Heart right ventricle (tissue), 16 donors: ENCODE results near the gene CAVIN4. TPM values are rescaled to one million over a fixed set of nuclear protein-coding genes. Genes with fewer than 3 reads are reported as not detected.

Experiments used
- ATAC-seq, 8 donors: fragments of 200-7000 bp; cut with Tn5 transposase; one replicate each; pipeline ENCODE4 v1.9.1; 2020; ENCODE audit warnings: mild to moderate bottlenecking in 8 of 8, moderate library complexity in 8 of 8, moderate number of reproducible peaks in 1 of 8
- DNase-seq, 2 donors: peaks; one replicate each; pipeline ENCODE4 v3.0.0-alpha.2; 2020
- H3K27ac ChIP-seq, 10 donors: fragments of 200-600 bp; sonication (generic) in 2 of 10; one replicate each; pipeline versions ENCODE4 v1.5.0 to v1.8.0; 2020 to 2022; ENCODE audit warnings: mild to moderate bottlenecking in 3 of 10
- H3K27me3 ChIP-seq, 7 donors: fragments of 200-600 bp; one replicate each; pipeline ENCODE4 v1.8.0; 2021 to 2022; ENCODE audit warnings: mild to moderate bottlenecking in 2 of 7
- H3K36me3 ChIP-seq, 9 donors: fragments of 200-600 bp; sonication (generic) in 1 of 9; one replicate each; pipeline versions ENCODE4 v1.5.0 to v1.8.0; 2020 to 2022; ENCODE audit warnings: mild to moderate bottlenecking in 2 of 9
- H3K4me1 ChIP-seq, 9 donors: fragments of 200-600 bp; sonication (generic) in 1 of 9; one replicate each; pipeline versions ENCODE4 v1.5.0 to v1.8.0; 2020 to 2022; ENCODE audit warnings: mild to moderate bottlenecking in 4 of 9
- H3K4me3 ChIP-seq, 10 donors: fragments of 200-600 bp; sonication (generic) in 2 of 10; one replicate each; pipeline versions ENCODE4 v1.5.0 to v1.8.0; 2020 to 2022; ENCODE audit warnings: mild to moderate bottlenecking in 7 of 10, moderate library complexity in 2 of 10
- H3K9me3 ChIP-seq, 11 donors: fragments of 200-600 bp in 10 of 11; sonication (generic) in 2 of 11; one replicate each; pipeline versions ENCODE4 v1.5.0 to v1.8.0; 2013 to 2022; ENCODE audit warnings: mild to moderate bottlenecking in 2 of 11, control low read depth in 1 of 11, moderate library complexity in 1 of 11
- WGBS, 2 donors: extraction: QIAGEN DNeasy Blood & Tissue Kit; methylation state at CpG; one replicate each; pipeline ENCODE4 v1.1.7; 2013; ENCODE audit warnings: inconsistent platforms in 1 of 2; 5-methylcytosine and 5-hydroxymethylcytosine counted together
- intact Hi-C, 10 donors: fragments of 100-400 bp; cut with DNase I; formaldehyde crosslinking; loops; one replicate each; pipeline versions ENCODE4 v1.11.1 to v1.14.2; 2022
- polyA plus RNA-seq, 2 donors: library from polyadenylated mRNA; stranded (reverse); fragments of 200-250 nt; gene quantifications; one replicate each; pipeline ENCODE4 v1.2.3, GENCODE V29; 2013
- total RNA-seq, 10 donors: library from RNA; stranded (reverse); fragmentation: NEBNext Ultra II Directional in 3 of 10; extraction: Animal tissue kit (Norgen Biotek cat#: 25700) in 3 of 10; gene quantifications; one replicate each; pipeline versions ENCODE4 v1.2.1 to v1.2.4, GENCODE V29; 2021 to 2023
- TF ChIP-seq, protein P1 (sequence below), 9 donors: fragments of 200-600 bp; sonication (generic) in 2 of 9; IDR thresholded peaks; one replicate each; pipeline versions ENCODE4 v1.5.0 to v1.8.0; 2021 to 2022; ENCODE audit warnings: antibody characterized with exemption in 9 of 9, mild to moderate bottlenecking in 5 of 9, moderate library complexity in 1 of 9
- donor health status: Arrhythmogenic right ventricular cardiomyopathy.
- donor health status: ischemic (EF 13 %, LVEDD 7.1; RV severe dilation, severe dysfunction).
- donor health status: healthy with polysubstance abuse.
- donor health status: DM: no; HTN: yes; CAD: no.
- donor health status: DM: no; HTN: no; CAD: no.
- donor health status: ischemic (EF 25% LVEDD 6.9; RV normal size, moderate dysfunction).
- donor health status: ischemic (EF 25% LVEDD 5.7; RV mildly dilated, moderate dysfunction).
- donor health status: healthy.
- donor health status: DM: yes; HTN: yes; CAD: no.
- donor health status: Ischemic cardiomyopathy.
- donor health status: ischemic (EF 35%, LVEDD 5.7; RV mildly dilated, moderate dysfunction).
- donor health status: nonischemic (EF 11% LVEDD 7.7; RV severe dilation, severe dysfunction).
- donor health status: DM: yes; HTN: yes; CAD: no.
- donor health status: PGD.
- donor health status: ischemic (EF 29% LVEDD 5.4; RV normal size, mild dysfunction).
- donor health status: nonischemic (EF 23%, LVEDD 6.1; RV moderate dilation, normal function).

Gene CAVIN4
- total and polyA plus RNA-seq, 12 donors = 13.0 to 132 (median 66.4) TPM

DNA sequence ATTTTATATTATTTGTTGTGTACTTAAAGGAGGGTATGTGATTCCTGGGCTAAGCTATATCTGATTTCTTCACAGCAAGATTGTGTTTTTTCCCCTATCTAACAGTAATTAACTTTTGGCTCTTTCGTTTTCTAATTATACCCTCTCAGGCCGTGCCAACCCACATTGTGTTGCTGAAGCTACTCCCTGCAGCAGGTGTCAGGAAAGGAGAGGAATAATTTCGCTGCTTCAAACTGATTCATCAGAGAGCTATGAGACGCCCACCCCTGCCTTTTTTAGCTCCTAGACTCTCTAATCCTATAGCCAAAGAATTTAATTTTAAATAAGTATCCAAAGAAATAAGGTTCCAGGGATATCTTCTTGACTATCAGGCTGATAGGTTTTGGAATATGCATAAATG is 3.8 kb downstream of the CAVIN4 start:
- Histone ChIP-seq H3K9me3 (no peaks in the 10 kb centered on the region), H3K4me1 (peaks cover 0 to 24% (median 0%) of the 10 kb centered on the region in 9 donors), H3K27me3 (no peaks in the 10 kb centered on the region), H3K36me3 (peaks cover 0 to 14% (median 0%) of the 10 kb centered on the region in 9 donors), H3K27ac (peak overlapping the region in 7 of 10 donors; percentile 37 to 77 (median 73)), H3K4me3 (peak overlapping the region in 8 of 10 donors; percentile 23 to 57 (median 50))
- ATAC-seq (peak in 5 of 8 donors; percentile 52 to 66 (median 59)), DNase-seq (no peak)
- WGBS, 2 donors = 40 to 46% methylated on average over 4 of the region's 4 CpGs
- TF ChIP-seq, protein P1, sequence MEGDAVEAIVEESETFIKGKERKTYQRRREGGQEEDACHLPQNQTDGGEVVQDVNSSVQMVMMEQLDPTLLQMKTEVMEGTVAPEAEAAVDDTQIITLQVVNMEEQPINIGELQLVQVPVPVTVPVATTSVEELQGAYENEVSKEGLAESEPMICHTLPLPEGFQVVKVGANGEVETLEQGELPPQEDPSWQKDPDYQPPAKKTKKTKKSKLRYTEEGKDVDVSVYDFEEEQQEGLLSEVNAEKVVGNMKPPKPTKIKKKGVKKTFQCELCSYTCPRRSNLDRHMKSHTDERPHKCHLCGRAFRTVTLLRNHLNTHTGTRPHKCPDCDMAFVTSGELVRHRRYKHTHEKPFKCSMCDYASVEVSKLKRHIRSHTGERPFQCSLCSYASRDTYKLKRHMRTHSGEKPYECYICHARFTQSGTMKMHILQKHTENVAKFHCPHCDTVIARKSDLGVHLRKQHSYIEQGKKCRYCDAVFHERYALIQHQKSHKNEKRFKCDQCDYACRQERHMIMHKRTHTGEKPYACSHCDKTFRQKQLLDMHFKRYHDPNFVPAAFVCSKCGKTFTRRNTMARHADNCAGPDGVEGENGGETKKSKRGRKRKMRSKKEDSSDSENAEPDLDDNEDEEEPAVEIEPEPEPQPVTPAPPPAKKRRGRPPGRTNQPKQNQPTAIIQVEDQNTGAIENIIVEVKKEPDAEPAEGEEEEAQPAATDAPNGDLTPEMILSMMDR (IDR thresholded peaks at IDR 0.05) = no peak
- intact Hi-C loops = loop anchor here in 2 of 10 donors (5.0 to 10.0 kb wide), 2 partner anchors 74 to 1417 kb away; no protein-coding TSS in a partner anchor

DNA sequence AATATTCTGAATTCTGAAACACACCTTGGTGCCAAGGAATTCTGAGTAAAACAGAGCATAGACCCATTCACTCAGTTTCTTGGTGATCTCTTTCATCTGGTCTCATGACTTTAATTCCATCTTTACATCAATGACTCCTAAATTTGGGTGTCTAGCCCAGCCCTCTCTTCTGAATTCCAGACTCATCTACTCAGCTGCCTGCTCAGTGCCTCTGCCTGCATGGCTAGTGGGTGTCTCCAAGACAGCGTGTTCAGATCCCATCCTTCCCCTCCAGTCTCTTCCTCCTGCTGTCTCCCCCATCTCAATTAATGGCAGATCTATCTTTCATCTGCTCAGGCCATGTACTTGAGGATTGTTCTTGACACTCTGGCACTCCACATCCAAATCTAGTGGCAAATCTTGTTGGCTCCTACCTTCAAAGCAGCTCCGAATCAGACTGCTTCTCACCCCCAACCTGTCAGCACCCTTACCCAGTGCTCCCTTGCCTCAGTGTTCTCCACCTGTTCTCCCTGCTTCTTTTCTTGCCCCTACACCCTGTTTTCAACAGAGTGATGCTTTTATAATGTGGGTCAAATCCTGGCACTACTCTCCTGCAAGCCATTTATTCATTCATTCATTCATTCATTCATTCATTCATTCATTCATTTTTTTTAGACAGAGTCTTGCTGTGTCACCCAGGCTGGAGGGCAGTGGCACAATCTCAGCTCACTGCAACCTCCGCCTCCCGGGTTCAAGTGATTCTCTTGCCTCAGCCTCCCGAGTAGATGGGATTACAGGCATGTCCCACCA is 5.3 kb downstream of the CAVIN4 start:
- WGBS, 2 donors = 87 to 88% methylated on average over 5 of the region's 5 CpGs
- H3K27ac ChIP-seq = no peak overlapping the region
- no peaks in the 10 kb centered on the region for H3K9me3 ChIP-seq
- H3K4me1 ChIP-seq = peaks cover 0 to 34% (median 4%) of the 10 kb centered on the region in 9 donors
- H3K4me3 ChIP-seq = no peak overlapping the region
- DNase-seq (no peak), ATAC-seq (no peak)
- intact Hi-C loops = loop anchor here in 2 of 10 donors (5.0 to 10.0 kb wide), 2 partner anchors 76 to 1418 kb away; no protein-coding TSS in a partner anchor
- peaks cover 0 to 18% (median 0%) of the 10 kb centered on the region in 9 donors for H3K36me3 ChIP-seq
- TF ChIP-seq, protein P1 (IDR thresholded peaks at IDR 0.05) = no peak
- H3K27me3 ChIP-seq = no peaks in the 10 kb centered on the region

DNA sequence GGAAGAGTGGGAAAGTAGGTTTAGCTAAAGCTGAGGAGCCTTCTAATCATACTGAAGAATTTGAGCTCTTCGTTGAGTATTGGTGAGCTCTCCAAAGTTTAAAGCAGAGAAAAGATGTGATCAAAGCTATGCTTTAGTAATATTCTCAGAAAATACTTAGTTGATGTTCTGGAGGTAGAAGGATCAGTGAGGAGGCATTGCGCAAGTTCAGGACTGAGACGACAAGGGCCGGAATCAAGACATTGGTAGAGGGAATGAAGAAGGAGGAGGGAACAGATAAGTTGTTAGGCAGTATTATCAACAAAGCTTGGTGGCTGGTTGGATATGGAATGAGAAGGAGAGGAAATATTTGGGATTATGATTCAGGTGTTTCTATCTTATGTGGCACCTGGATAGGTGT is 7.1 kb downstream of the CAVIN4 start:
- DNase-seq (no peak), ATAC-seq (no peak)
- TF ChIP-seq, protein P1 (IDR thresholded peaks at IDR 0.05) = no peak
- 95 to 99% methylated on average over 4 of the region's 4 CpGs for WGBS, 2 donors
- peaks cover 0 to 34% (median 4%) of the 10 kb centered on the region in 9 donors for H3K4me1 ChIP-seq
- H3K4me3 ChIP-seq = no peak overlapping the region
- no peaks in the 10 kb centered on the region for H3K27me3 ChIP-seq
- H3K27ac ChIP-seq = no peak overlapping the region
- no peaks in the 10 kb centered on the region for H3K9me3 ChIP-seq
- intact Hi-C loops = loop anchor here in 2 of 10 donors (5.0 to 10.0 kb wide), 2 partner anchors 78 to 1420 kb away; no protein-coding TSS in a partner anchor
- peaks cover 0 to 18% (median 0%) of the 10 kb centered on the region in 9 donors for H3K36me3 ChIP-seq

DNA sequence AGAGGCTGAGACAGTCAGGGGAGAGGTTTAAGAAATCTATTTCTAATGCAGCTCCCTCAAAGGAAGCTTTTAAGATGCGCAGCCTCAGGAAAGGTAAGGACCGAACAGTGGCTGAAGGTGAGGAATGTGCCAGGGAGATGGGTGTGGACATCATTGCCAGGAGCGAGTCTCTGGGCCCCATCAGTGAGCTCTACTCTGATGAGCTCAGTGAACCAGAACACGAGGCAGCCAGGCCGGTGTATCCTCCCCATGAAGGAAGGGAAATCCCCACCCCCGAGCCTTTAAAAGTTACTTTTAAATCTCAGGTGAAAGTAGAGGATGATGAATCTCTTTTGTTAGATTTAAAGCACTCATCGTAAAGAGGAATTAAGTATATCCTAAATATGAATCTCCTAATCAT is 8.2 kb downstream of the CAVIN4 start:
- TF ChIP-seq, protein P1 (IDR thresholded peaks at IDR 0.05) = no peak
- H3K4me1 ChIP-seq = peaks cover 0 to 34% (median 7%) of the 10 kb centered on the region in 9 donors
- H3K27ac ChIP-seq = no peak overlapping the region
- H3K9me3 ChIP-seq = no peaks in the 10 kb centered on the region
- WGBS, 2 donors = 87 to 88% methylated on average over 7 of the region's 7 CpGs
- intact Hi-C loops = loop anchor here in 1 of 10 donors (10.0 kb wide), 1 partner anchor 1421 kb away; no protein-coding TSS in a partner anchor
- H3K4me3 ChIP-seq = no peak overlapping the region
- H3K27me3 ChIP-seq = no peaks in the 10 kb centered on the region
- H3K36me3 ChIP-seq = peaks cover 0 to 18% (median 0%) of the 10 kb centered on the region in 9 donors
- no peak for ATAC-seq
- no peak for DNase-seq
